22Rv1 (cell line): Measurements from ENCODE around the gene SPIRE1.

ENCODE experiments used
- ZFX ChIP-seq: fragments of 450-650 bp; IDR thresholded peaks from 2 replicates; pipeline ENCODE4 v1.6.1; 2017; ENCODE audit warnings: antibody characterized with exemption, borderline replicate concordance
- TF ChIP-seq, protein P1 (sequence below): fragments of 450-650 bp; IDR thresholded peaks from 2 replicates; pipeline ENCODE4 v1.5.1; 2017; ENCODE audit warnings: mild to moderate bottlenecking

DNA sequence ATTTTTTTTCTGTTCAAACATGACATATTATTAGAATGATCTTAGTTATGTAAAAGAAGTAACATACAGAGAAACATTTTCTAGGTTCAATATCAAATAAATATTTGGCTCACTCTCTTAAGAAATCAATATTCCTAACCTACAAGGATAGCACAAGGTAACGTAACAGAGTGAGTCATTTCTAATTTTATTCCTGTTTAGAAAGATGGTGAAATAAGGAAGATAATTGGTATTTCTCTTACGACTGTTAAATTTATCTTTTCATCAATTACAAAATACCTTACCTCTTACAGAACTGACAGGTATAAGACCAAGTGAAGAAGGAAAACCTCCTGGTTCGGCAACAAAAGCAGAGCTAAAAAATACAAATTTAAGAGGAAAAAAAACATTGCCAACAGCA lies 205.1 kb downstream of the SPIRE1 start:
- TF ChIP-seq, protein P1, sequence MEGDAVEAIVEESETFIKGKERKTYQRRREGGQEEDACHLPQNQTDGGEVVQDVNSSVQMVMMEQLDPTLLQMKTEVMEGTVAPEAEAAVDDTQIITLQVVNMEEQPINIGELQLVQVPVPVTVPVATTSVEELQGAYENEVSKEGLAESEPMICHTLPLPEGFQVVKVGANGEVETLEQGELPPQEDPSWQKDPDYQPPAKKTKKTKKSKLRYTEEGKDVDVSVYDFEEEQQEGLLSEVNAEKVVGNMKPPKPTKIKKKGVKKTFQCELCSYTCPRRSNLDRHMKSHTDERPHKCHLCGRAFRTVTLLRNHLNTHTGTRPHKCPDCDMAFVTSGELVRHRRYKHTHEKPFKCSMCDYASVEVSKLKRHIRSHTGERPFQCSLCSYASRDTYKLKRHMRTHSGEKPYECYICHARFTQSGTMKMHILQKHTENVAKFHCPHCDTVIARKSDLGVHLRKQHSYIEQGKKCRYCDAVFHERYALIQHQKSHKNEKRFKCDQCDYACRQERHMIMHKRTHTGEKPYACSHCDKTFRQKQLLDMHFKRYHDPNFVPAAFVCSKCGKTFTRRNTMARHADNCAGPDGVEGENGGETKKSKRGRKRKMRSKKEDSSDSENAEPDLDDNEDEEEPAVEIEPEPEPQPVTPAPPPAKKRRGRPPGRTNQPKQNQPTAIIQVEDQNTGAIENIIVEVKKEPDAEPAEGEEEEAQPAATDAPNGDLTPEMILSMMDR, result no peak
- TF ChIP-seq ZFX, result no peak
